ENCODE measurements around the gene DMRTA1.
"Not testable (repeated sequence)": the region's sequence is repeated elsewhere in the genome, so short reads cannot be mapped to it uniquely, and the experiment has no call there.

DNA sequence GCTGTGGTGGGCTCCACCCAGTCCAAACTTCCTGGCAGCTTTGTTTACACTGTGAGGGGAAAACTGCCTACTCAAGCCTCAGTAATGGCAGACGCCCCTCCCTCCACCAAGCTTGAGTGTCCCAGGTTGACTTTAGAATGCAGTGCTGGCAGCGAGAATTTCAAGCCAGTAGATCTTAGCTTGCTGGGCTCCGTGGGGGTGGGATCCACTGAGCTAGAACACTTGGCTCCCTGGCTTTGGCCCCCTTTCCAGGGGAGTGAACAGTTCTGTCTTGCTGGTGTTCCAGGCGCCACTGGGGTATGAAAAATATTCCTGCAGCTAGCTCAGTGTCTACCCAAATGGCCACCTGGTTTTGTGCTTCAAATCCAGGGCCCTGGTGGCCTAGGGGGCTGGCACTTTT lies 49.6 kb downstream of the DMRTA1 start:
- TF ChIP-seq CTCF, POLR2A (IDR thresholded peaks at IDR 0.05): not testable (repeated sequence)
